ENCODE results near the gene INSC.

- TF ChIP-seq POLR2A (IDR thresholded peaks at IDR 0.05), result no peak
- TF ChIP-seq, protein P1, sequence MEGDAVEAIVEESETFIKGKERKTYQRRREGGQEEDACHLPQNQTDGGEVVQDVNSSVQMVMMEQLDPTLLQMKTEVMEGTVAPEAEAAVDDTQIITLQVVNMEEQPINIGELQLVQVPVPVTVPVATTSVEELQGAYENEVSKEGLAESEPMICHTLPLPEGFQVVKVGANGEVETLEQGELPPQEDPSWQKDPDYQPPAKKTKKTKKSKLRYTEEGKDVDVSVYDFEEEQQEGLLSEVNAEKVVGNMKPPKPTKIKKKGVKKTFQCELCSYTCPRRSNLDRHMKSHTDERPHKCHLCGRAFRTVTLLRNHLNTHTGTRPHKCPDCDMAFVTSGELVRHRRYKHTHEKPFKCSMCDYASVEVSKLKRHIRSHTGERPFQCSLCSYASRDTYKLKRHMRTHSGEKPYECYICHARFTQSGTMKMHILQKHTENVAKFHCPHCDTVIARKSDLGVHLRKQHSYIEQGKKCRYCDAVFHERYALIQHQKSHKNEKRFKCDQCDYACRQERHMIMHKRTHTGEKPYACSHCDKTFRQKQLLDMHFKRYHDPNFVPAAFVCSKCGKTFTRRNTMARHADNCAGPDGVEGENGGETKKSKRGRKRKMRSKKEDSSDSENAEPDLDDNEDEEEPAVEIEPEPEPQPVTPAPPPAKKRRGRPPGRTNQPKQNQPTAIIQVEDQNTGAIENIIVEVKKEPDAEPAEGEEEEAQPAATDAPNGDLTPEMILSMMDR (IDR thresholded peaks at IDR 0.05), result no peak
These were observed 29.6 kb downstream of the INSC start for GRCh38 chr11:15144347-15144746.

Data from gastroesophageal sphincter (tissue), 3 donors.